HEK293T (cell line): ENCODE data around the gene CPED1.
"Not testable (repeated sequence)": the region's sequence is repeated elsewhere in the genome, so short reads cannot be mapped to it uniquely, and the experiment has no call there.

Experiments used
- CTCF ChIA-PET: fragments of 350-600 bp; formaldehyde crosslinking; extraction: SDS; loops from one replicate; lab custom pipeline; 2021; ENCODE audit warnings: antibody characterized with exemption, inconsistent platforms; lab: Yijun Ruan, JAX
- POLR2A ChIA-PET: fragments of 350-600 bp; formaldehyde crosslinking; extraction: SDS; loops from one replicate; lab custom pipeline; 2020; ENCODE audit warnings: antibody characterized with exemption, inconsistent platforms; lab: Yijun Ruan, JAX
- DNase-seq: peaks from one replicate; pipeline ENCODE4 v3.0.0; 2012; ENCODE audit warnings: mixed read lengths; ENCODE audit errors: extremely low spot score
- ARNT ChIP-seq: fragments of 450-650 bp; IDR thresholded peaks from 2 replicates; pipeline ENCODE4 v1.6.1; 2017; ENCODE audit warnings: mild to moderate bottlenecking
- BHLHE40 ChIP-seq: fragments of 450-650 bp; IDR thresholded peaks from 2 replicates; pipeline ENCODE4 v1.6.1; 2016; ENCODE audit warnings: mild to moderate bottlenecking, moderate library complexity, borderline replicate concordance
- CTBP1 ChIP-seq: fragments of 450-650 bp; IDR thresholded peaks from 2 replicates; pipeline ENCODE4 v1.6.1; 2016; ENCODE audit warnings: borderline replicate concordance
- ELF4 ChIP-seq: fragments of 450-650 bp; IDR thresholded peaks from 2 replicates; pipeline ENCODE4 v1.6.1; 2017; ENCODE audit warnings: antibody characterized with exemption
- FOXA1 ChIP-seq: fragments of 450-650 bp; IDR thresholded peaks from 2 replicates; pipeline ENCODE4 v1.6.1; 2016; ENCODE audit warnings: mild to moderate bottlenecking
- FOXK2 ChIP-seq: fragments of 450-650 bp; IDR thresholded peaks from 2 replicates; pipeline ENCODE4 v1.6.1; 2016; ENCODE audit warnings: mild to moderate bottlenecking
- FOXM1 ChIP-seq: fragments of 450-650 bp; IDR thresholded peaks from 2 replicates; pipeline ENCODE4 v1.6.1; 2017; ENCODE audit warnings: mild to moderate bottlenecking, borderline replicate concordance
- HDGF ChIP-seq: fragments of 450-650 bp; IDR thresholded peaks from 2 replicates; pipeline ENCODE4 v1.6.1; 2017; ENCODE audit warnings: antibody characterized with exemption, borderline replicate concordance
- L3MBTL2 ChIP-seq: fragments of 450-650 bp; conservative IDR thresholded peaks from 2 replicates; pipeline ENCODE4 v1.6.1; 2016; ENCODE audit warnings: mild to moderate bottlenecking
- NFRKB ChIP-seq: fragments of 450-650 bp; IDR thresholded peaks from 2 replicates; pipeline ENCODE4 v1.6.1; 2016; ENCODE audit warnings: mild to moderate bottlenecking, moderate library complexity
- SP1 ChIP-seq: fragments of 450-650 bp; IDR thresholded peaks from 2 replicates; pipeline ENCODE4 v1.6.1; 2017
- SUZ12 ChIP-seq: fragments of 450-650 bp; IDR thresholded peaks from 2 replicates; pipeline ENCODE4 v1.6.1; 2016; ENCODE audit warnings: mild to moderate bottlenecking
- TARDBP ChIP-seq: fragments of 450-650 bp; IDR thresholded peaks from 2 replicates; pipeline ENCODE4 v1.6.1; 2016
- ZNF384 ChIP-seq: fragments of 450-650 bp; IDR thresholded peaks from 2 replicates; pipeline ENCODE4 v1.6.1; 2016
- TF ChIP-seq, protein P1 (sequence below): fragments of 450-650 bp; IDR thresholded peaks from 2 replicates; pipeline ENCODE4 v1.6.1; 2016

Gene CPED1

DNA sequence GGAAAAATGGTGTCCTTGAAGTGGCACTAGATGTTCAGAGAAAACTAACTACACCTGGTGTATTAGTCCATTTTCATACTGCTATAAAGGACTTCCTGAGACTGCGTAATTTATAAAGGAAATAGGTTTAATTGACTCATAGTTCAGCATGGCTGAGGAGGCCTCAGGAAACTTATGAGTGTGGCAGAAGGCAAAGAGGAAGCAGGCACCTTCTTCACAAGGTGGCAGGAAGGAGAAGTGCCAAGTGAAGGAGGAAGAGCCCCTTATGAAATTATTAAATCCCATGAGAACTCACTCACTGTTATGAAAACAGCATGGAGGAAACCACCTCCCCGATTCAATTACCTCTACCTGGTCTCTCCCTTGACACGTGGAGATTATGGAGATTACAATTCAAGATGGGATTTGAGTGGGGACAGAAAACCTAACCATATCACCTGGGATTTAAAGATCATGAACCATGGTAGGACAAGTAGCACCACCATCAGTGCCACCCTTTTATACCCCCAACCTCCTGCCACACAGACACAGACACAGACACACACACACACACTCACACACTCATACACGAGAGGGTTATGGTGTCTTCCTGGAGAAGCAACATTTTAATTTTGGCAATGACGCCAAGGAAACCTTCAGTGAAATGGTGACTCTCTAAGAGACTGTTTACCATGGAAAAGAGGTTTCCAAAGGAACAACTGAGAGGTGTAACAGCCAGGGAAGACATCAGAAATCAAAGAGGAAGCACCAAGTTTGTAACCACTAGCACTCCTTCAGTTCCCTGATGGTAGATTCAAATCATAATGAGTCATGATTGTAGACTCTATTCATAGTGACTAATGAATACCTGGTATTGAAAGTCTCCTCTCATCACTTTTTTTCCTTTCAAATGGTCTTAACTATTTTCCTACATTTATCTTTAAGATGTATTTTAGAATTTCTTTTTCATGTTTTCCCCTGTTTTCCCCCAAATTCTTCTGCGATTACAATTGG is 298.5 kb downstream of the CPED1 start:
- no peak for DNase-seq
- ChIA-PET POLR2A (no interaction called here), CTCF (no interaction called here)
- TF ChIP-seq SP1 (no peak), BHLHE40 (no peak), TARDBP (no peak), FOXK2 (no peak), FOXM1 (no peak), HDGF (no peak), SUZ12 (no peak)

DNA sequence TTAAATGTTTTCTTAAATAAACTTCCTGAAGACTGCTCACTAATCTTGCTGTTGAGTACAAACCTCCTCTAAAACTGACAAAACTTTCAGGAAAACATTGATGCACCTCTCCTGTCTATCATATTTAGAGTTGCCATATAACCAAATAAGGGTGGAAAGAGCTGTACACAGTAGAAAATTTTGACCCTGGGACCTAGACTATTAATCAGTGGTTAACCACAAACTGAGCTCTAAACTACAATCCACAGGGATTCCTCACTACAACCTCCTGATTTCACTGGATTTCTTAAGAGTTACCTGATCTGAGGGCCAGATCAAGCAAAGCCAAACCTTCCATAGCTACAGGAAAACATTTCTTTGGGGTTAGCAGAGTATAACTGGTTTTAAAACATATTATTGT is 300.4 kb downstream of the CPED1 start:
- POLR2A ChIA-PET = no interaction called here
- TF ChIP-seq L3MBTL2 = no peak
- no peak for TF ChIP-seq ELF4
- TF ChIP-seq FOXM1 = no peak
- TF ChIP-seq HDGF = no peak
- TF ChIP-seq FOXK2 = no peak
- no peak for TF ChIP-seq BHLHE40
- TF ChIP-seq ARNT = no peak
- TF ChIP-seq TARDBP = no peak
- no peak for TF ChIP-seq SP1
- no peak for TF ChIP-seq ZNF384
- TF ChIP-seq SUZ12 = no peak
- no peak for TF ChIP-seq FOXA1
- TF ChIP-seq NFRKB = no peak
- TF ChIP-seq, protein P1, sequence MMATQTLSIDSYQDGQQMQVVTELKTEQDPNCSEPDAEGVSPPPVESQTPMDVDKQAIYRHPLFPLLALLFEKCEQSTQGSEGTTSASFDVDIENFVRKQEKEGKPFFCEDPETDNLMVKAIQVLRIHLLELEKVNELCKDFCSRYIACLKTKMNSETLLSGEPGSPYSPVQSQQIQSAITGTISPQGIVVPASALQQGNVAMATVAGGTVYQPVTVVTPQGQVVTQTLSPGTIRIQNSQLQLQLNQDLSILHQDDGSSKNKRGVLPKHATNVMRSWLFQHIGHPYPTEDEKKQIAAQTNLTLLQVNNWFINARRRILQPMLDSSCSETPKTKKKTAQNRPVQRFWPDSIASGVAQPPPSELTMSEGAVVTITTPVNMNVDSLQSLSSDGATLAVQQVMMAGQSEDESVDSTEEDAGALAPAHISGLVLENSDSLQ = no peak
- TF ChIP-seq CTBP1 = no peak
- DNase-seq = no peak
- CTCF ChIA-PET = no interaction called here

DNA sequence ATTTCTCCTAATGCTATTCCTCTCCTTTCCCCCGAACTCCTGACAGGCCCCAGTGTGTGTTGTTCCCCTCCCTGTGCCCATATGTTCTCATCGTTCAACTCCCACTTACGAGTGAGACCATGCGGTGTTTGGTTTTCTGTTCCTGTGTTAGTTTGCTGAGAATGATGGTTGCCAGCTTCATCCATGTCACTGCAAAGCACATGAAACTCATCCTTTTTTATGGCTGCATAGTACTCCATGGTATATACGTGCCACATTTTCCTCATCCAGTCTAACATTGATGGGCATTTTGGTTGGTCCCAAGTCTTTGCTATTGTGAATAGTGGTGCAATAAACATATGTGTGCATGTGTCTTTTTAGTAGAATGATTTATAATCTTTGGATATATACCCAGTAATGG is 301.4 kb downstream of the CPED1 start:
- CTCF ChIA-PET = interaction anchor here (0.6 kb wide), 1 partner anchor 183 kb away, joined by 3 read pairs; no protein-coding TSS in a partner anchor
- POLR2A ChIA-PET = not testable (repeated sequence)

DNA sequence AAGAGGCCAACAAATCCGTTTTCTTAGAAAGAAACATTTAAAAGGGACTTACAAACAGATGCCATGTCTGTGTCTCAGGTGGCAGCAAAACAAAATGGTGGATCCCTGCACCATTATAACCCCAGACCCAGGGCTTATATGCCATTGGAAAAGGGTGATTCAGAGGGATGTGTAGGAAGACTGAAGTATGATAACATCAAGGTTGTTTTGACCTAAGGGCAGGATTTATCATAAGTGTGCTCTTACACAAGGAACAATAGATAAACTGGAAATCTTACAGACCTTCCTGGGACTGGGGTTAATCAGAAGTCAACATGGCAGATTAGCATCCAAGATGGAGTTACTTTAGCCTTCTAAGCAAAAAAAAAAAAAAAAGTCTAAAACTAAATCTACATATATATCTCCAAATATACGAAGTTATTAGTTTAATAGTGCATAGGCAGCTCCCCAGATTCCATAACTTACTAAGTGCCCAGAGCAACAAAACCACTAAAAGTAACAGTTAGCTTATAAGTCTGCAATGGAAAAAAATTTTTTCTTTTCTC is 306.0 kb downstream of the CPED1 start:
- ChIA-PET POLR2A (no interaction called here), CTCF (interaction anchor here (0.6 kb wide), 1 partner anchor 21 kb away, joined by 4 read pairs; no protein-coding TSS in a partner anchor)
- TF ChIP-seq ARNT = no peak
- TF ChIP-seq L3MBTL2 = no peak
- TF ChIP-seq TARDBP = no peak
- no peak for TF ChIP-seq NFRKB
- TF ChIP-seq BHLHE40 = no peak
- TF ChIP-seq FOXM1 = no peak
- no peak for TF ChIP-seq CTBP1
- no peak for TF ChIP-seq FOXA1
- no peak for TF ChIP-seq SUZ12
- no peak for TF ChIP-seq ELF4
- TF ChIP-seq HDGF = no peak
- no peak for TF ChIP-seq SP1
- no peak for DNase-seq

More for the DNA sequence above, 301.4 kb downstream of the CPED1 start:
- DNase-seq = not testable (repeated sequence)

DNA sequence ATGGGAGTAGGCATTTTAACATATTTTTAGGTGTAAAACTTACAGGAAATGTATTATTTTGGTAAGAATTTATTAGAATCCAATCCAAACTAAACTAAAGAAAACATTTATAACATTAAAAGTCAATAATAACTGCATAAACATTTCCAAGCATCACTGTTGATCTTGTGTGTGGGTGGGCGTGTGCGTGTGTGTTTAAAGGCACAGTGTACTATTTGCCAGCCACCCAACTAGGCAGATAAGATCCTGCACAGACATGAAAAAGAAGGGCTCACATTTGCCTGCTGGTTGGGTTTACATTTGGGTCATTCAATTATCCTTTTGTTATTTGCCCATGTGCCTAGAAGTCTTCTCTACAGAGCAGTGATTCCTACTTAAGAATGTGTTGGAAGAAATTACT is 309.3 kb downstream of the CPED1 start:
- POLR2A ChIA-PET = no interaction called here
- TF ChIP-seq CTBP1 (no peak), SP1 (no peak), ELF4 (peak; percentile 13; the same call in 1 of the 2 replicates)
- no peak for DNase-seq
- CTCF ChIA-PET = no interaction called here

DNA sequence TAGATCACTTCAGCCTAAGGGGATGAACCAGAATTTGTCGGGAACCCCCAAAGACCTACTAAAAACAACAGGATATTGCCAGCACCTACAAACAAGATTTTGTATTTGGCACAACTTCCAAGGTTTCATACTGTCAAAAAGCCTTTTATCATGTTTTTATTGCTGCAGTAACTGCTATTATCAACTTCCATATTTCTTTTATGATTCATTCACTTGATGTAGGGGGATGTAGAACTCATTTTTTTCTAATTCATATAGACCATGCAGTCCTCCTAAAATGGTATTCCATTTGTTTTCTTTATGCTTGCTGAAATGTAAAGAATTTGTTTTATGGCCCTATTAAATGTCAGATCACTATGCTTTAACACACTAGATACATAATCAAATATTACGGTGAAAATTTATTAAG is 310.3 kb downstream of the CPED1 start:
- POLR2A ChIA-PET = no interaction called here
- no peak for DNase-seq
- CTCF ChIA-PET = no interaction called here
- no peak for TF ChIP-seq NFRKB
- TF ChIP-seq FOXK2 = 0 out of 2 replicates have a peak, but pooled peaks have one; percentile 45
- peak; percentile 75 for TF ChIP-seq CTBP1
- TF ChIP-seq ZNF384 = peak; percentile 78
- TF ChIP-seq, protein P1 = peak; percentile 85

DNA sequence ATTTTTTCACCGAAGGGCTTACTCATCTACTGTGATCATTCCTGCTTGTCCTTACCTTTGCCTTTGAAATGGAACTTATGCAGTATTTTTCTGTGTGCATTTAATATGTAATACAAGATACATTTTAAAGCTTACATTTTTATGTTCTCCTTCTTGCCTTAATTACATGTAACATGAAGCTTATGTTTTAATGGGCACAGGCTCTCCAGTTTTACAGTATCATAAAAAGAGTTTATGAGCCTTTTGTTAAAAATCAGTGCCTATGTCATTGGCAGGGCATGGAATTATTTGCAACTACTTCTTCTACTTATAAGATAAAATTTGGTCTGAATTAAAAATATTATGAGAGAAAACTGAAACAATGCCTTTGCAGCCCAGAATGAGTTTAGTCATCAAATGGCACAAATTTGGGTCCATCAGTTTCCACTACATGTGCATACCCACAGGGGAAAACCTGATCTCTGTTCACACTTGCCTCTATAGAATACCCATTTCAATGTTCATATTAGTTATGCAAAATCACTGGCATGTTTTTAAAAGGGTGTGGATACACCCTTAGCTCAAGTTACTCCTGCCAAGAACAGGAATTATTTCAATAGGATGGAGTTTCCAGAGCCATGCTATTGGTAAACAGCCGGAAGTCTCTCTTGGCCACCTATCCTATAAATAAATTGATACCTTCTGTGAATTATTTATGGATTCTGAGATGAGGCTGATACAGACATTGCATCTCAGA is 312.3 kb downstream of the CPED1 start:
- ChIA-PET CTCF (interaction anchor here (1.1 kb wide), 1 partner anchor 13 kb away, joined by 4 read pairs; no protein-coding TSS in a partner anchor), POLR2A (interaction anchor here (0.6 kb wide), 1 partner anchor 977 kb away, joined by 3 read pairs; no protein-coding TSS in a partner anchor)
- TF ChIP-seq, protein P1 = peak; percentile 62
- TF ChIP-seq FOXM1 (peak; percentile 57; the same call in 1 of the 2 replicates), TARDBP (no peak), CTBP1 (peak; percentile 74; the same call in 1 of the 2 replicates)
- no peak for DNase-seq
